IMR-90 (cell line): ENCODE data around the gene PLEKHA8.

Experiments used
- CTCF ChIP-seq: conservative IDR thresholded peaks from 2 replicates; pipeline ENCODE4 v1.5.1; 2012; ENCODE audit warnings: mild to moderate bottlenecking, low read depth, low read length, improper control_type of control experiment
- FOS ChIP-seq: fragments of 150-350 bp; IDR thresholded peaks from 2 replicates; pipeline ENCODE4 v1.6.1; 2016; ENCODE audit warnings: low read depth, low read length
- MXI1 ChIP-seq: IDR thresholded peaks from 2 replicates; pipeline ENCODE4 v1.6.1; 2012; ENCODE audit warnings: low read depth, mild to moderate bottlenecking, low read length, moderate library complexity, borderline replicate concordance
- SMC3 ChIP-seq: fragments of 150-350 bp; IDR thresholded peaks from 2 replicates; pipeline ENCODE4 v1.6.1; 2016; ENCODE audit warnings: low read depth, mild to moderate bottlenecking, antibody characterized with exemption, low read length, moderate library complexity

GRCh38 chr7:30093420-30093952 is 65.3 kb downstream of the PLEKHA8 start:
- TF ChIP-seq CTCF = no peak
- TF ChIP-seq SMC3 = no peak
- TF ChIP-seq MXI1 = no peak
- no peak for TF ChIP-seq FOS
